Mammary epithelial cell (primary cell): ENCODE results near the gene PMM2.

Experiments
- EZH2 ChIP-seq: IDR thresholded peaks from 2 replicates; pipeline ENCODE4 v1.6.1; 2012; ENCODE audit warnings: low read length, inconsistent platforms, borderline replicate concordance
- TF ChIP-seq, protein P1 (sequence below), 2 donors: IDR thresholded peaks in 1 of 2; conservative IDR thresholded peaks in 1 of 2; 2 replicates each; pipeline ENCODE4 v1.5.1; 2011 to 2012; ENCODE audit warnings: inconsistent platforms in 2 of 2, low read length in 2 of 2, mild to moderate bottlenecking in 2 of 2, control low read depth in 1 of 2, low read depth in 1 of 2; ENCODE audit not compliant: insufficient read depth in 1 of 2; ENCODE audit errors: extremely low read depth in 1 of 2

GRCh38 chr16:8855972-8856371, 58.3 kb downstream of the PMM2 start:
- TF ChIP-seq, protein P1, sequence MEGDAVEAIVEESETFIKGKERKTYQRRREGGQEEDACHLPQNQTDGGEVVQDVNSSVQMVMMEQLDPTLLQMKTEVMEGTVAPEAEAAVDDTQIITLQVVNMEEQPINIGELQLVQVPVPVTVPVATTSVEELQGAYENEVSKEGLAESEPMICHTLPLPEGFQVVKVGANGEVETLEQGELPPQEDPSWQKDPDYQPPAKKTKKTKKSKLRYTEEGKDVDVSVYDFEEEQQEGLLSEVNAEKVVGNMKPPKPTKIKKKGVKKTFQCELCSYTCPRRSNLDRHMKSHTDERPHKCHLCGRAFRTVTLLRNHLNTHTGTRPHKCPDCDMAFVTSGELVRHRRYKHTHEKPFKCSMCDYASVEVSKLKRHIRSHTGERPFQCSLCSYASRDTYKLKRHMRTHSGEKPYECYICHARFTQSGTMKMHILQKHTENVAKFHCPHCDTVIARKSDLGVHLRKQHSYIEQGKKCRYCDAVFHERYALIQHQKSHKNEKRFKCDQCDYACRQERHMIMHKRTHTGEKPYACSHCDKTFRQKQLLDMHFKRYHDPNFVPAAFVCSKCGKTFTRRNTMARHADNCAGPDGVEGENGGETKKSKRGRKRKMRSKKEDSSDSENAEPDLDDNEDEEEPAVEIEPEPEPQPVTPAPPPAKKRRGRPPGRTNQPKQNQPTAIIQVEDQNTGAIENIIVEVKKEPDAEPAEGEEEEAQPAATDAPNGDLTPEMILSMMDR (conservative IDR thresholded peaks at IDR 0.05 in 1 of 2, IDR thresholded peaks at IDR 0.05 in 1 of 2; ENCODE audit: extremely low read depth in 1 of 2, insufficient read depth in 1 of 2, low read depth in 1 of 2, low read length in 2 of 2): no peak
- TF ChIP-seq EZH2: no peak
